Keratinocyte (primary cell): ENCODE measurements around the gene PNKP. TPM values are rescaled to one million over a fixed set of nuclear protein-coding genes. Genes with fewer than 3 reads are reported as not detected.

ENCODE experiments used
- DNase-seq: peaks from one replicate; pipeline ENCODE4 v3.0.0-alpha.2; 2011; ENCODE audit warnings: low read depth, missing footprints, low spot score
- FAIRE-seq: peaks from 2 replicates; lab custom pipeline; 2011; peaks lifted over from hg19 to GRCh38; lab: Jason Lieb, UNC
- H2AFZ ChIP-seq: 2 replicates; pipeline ENCODE4 v1.6.0; 2012; ENCODE audit warnings: low read length, control low read depth, inconsistent platforms; ENCODE audit not compliant: control insufficient read depth
- H3K27ac ChIP-seq: 2 replicates; pipeline ENCODE4 v1.5.1; 2011; ENCODE audit warnings: low read length; ENCODE audit not compliant: control insufficient read depth, insufficient read depth
- H3K27me3 ChIP-seq: 3 replicates; pipeline ENCODE4 v1.6.0; 2011; ENCODE audit warnings: low read length; ENCODE audit not compliant: control insufficient read depth, insufficient read depth; ENCODE audit errors: extremely low read depth
- H3K36me3 ChIP-seq, 2 experiments: 2 replicates in 1 of 2; 3 replicates in 1 of 2; pipeline ENCODE4 v1.5.1; 2011; ENCODE audit warnings: low read length in 2 of 2, mild to moderate bottlenecking in 1 of 2; ENCODE audit not compliant: control insufficient read depth in 2 of 2, insufficient read depth in 2 of 2; ENCODE audit errors: extremely low read depth in 1 of 2
- H3K4me1 ChIP-seq: 3 replicates; pipeline ENCODE4 v1.5.1; 2011; ENCODE audit warnings: low read length; ENCODE audit not compliant: control insufficient read depth, insufficient read depth; ENCODE audit errors: extremely low read depth
- H3K4me2 ChIP-seq: 3 replicates; pipeline ENCODE4 v1.6.0; 2011; ENCODE audit warnings: low read depth, low read length; ENCODE audit not compliant: control insufficient read depth, insufficient read depth; ENCODE audit errors: extremely low read depth
- H3K4me3 ChIP-seq, 3 experiments: fragments of 200-600 bp in 1 of 3; sonication (generic) in 1 of 3; 2 replicates in 2 of 3; 3 replicates in 1 of 3; pipeline ENCODE4 v1.5.1; 2011 to 2016; ENCODE audit warnings: low read length in 3 of 3, mild to moderate bottlenecking in 3 of 3, control low read depth in 2 of 3, inconsistent platforms in 1 of 3, low read depth in 1 of 3, mixed read lengths in 1 of 3, mixed run types in 1 of 3, moderate library complexity in 1 of 3; ENCODE audit not compliant: control insufficient read depth in 2 of 3, insufficient read depth in 2 of 3; ENCODE audit errors: extremely low read depth in 1 of 3
- H3K79me2 ChIP-seq: 2 replicates; pipeline ENCODE4 v1.6.0; 2012; ENCODE audit warnings: low read length; ENCODE audit not compliant: control insufficient read depth, insufficient read depth
- H3K9ac ChIP-seq: 3 replicates; pipeline ENCODE4 v1.6.0; 2011; ENCODE audit warnings: low read length; ENCODE audit not compliant: control insufficient read depth, insufficient read depth; ENCODE audit errors: extremely low read depth
- H3K9me1 ChIP-seq: 3 replicates; pipeline ENCODE4 v1.6.0; 2011; ENCODE audit warnings: low read length; ENCODE audit not compliant: control insufficient read depth, insufficient read depth; ENCODE audit errors: extremely low read depth
- H3K9me3 ChIP-seq: 2 replicates; pipeline ENCODE4 v1.5.1; 2012; ENCODE audit warnings: low read depth, low read length; ENCODE audit not compliant: control insufficient read depth
- H4K20me1 ChIP-seq: 3 replicates; pipeline ENCODE4 v1.6.0; 2011; ENCODE audit warnings: low read length; ENCODE audit not compliant: control insufficient read depth, insufficient read depth; ENCODE audit errors: extremely low read depth
- EZH2 ChIP-seq: IDR thresholded peaks from one replicate; pipeline ENCODE4 v1.6.1; 2012; ENCODE audit warnings: inconsistent platforms, mild to moderate bottlenecking, low read length, moderate library complexity
- dilution Hi-C: fragments of 300-500 bp; cut with MboI; formaldehyde crosslinking; loops from one replicate; pipeline ENCODE4 v1.7.0; 2020; ENCODE audit warnings: low sequenced_read_pairs; ENCODE audit not compliant: extremely low pct_ligation_motif_present
- polyA plus RNA-seq, 5 experiments: library from polyadenylated mRNA; depleted of rRNA in 3 of 5; stranded (reverse) in 3 of 5; stranded (forward) in 1 of 5; unstranded in 1 of 5; fragments of >200 nt; gene quantifications; 1 replicate in 1 of 5; 2 replicates in 3 of 5; 3 replicates in 1 of 5; pipeline versions ENCODE4 v1.2.1 to v1.2.3, GENCODE V29; 2011 to 2012; ENCODE audit warnings: missing spikeins in 2 of 5, low read depth in 1 of 5, low replicate concordance in 1 of 5
- TF ChIP-seq, protein P1 (sequence below), 3 experiments: IDR thresholded peaks in 1 of 3; conservative IDR thresholded peaks in 1 of 3; optimal IDR thresholded peaks in 1 of 3; 2 replicates in 2 of 3; 3 replicates in 1 of 3; pipeline versions ENCODE3 to v1.5.1; 2011; ENCODE audit warnings: low read length in 3 of 3, mild to moderate bottlenecking in 3 of 3, moderate library complexity in 2 of 3, control low read depth in 1 of 3, inconsistent platforms in 1 of 3; ENCODE audit not compliant: insufficient read depth in 2 of 3; ENCODE audit errors: extremely low read depth in 1 of 3

Gene PNKP
- polyA plus RNA-seq, 1 donor (not counting 4 experiments of a cell fraction or from before 2014, with no cell fraction given), result 19.3 TPM

- H3K9ac ChIP-seq, result no peak overlapping the region
- dilution Hi-C loops, result no loop called here
- no peaks in the 10 kb centered on the region for H3K9me3 ChIP-seq
- H3K36me3 ChIP-seq, result peaks cover 12 to 23% of the 10 kb centered on the region in 2 experiments
- H3K4me2 ChIP-seq, result no peak overlapping the region
- no peaks in the 10 kb centered on the region for H3K9me1 ChIP-seq
- H3K4me3 ChIP-seq, result no peak overlapping the region
- no peaks in the 10 kb centered on the region for H3K79me2 ChIP-seq
- H3K4me1 ChIP-seq, result no peaks in the 10 kb centered on the region
- H4K20me1 ChIP-seq, result peaks cover 6% of the 10 kb centered on the region
- FAIRE-seq (no peak), DNase-seq (no peak)
- TF ChIP-seq, protein P1, sequence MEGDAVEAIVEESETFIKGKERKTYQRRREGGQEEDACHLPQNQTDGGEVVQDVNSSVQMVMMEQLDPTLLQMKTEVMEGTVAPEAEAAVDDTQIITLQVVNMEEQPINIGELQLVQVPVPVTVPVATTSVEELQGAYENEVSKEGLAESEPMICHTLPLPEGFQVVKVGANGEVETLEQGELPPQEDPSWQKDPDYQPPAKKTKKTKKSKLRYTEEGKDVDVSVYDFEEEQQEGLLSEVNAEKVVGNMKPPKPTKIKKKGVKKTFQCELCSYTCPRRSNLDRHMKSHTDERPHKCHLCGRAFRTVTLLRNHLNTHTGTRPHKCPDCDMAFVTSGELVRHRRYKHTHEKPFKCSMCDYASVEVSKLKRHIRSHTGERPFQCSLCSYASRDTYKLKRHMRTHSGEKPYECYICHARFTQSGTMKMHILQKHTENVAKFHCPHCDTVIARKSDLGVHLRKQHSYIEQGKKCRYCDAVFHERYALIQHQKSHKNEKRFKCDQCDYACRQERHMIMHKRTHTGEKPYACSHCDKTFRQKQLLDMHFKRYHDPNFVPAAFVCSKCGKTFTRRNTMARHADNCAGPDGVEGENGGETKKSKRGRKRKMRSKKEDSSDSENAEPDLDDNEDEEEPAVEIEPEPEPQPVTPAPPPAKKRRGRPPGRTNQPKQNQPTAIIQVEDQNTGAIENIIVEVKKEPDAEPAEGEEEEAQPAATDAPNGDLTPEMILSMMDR (optimal IDR thresholded peaks at IDR 0.05 in 1 of 3, IDR thresholded peaks at IDR 0.05 in 1 of 3, conservative IDR thresholded peaks at IDR 0.05 in 1 of 3; ENCODE audit: extremely low read depth in 1 of 3, insufficient read depth in 2 of 3, low read length in 3 of 3), result no peak
- no peak for TF ChIP-seq EZH2
- no peak overlapping the region for H3K27ac ChIP-seq
- H2AFZ ChIP-seq, result no peak overlapping the region
- no peaks in the 10 kb centered on the region for H3K27me3 ChIP-seq
These were observed 39.6 kb upstream of the PNKP start for GRCh38 chr19:49906879-49907564.

DNA sequence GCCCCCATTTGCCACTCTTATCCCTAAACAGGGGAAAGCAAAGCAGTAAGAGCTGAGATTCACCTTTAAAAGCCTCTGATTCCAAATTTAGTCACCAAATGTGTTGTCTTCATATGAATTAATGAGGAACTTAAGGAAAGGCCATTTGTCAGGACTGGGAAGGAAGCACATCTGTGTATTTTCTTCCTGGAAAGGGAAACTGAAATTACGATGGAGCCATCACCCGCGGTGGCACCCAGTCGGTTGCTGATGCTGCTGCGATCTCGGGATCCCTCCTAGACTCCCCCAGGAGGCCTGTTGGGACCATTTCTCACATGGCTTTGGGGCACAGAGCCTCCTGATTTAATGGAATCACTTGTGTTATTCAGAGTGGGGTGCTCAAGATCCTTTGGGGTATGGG, 36.8 kb upstream of the PNKP start:
- H2AFZ ChIP-seq, result no peak overlapping the region
- H3K27me3 ChIP-seq, result no peaks in the 10 kb centered on the region
- no peak for TF ChIP-seq EZH2
- TF ChIP-seq, protein P1 (optimal IDR thresholded peaks at IDR 0.05 in 1 of 3, IDR thresholded peaks at IDR 0.05 in 1 of 3, conservative IDR thresholded peaks at IDR 0.05 in 1 of 3; ENCODE audit: extremely low read depth in 1 of 3, insufficient read depth in 2 of 3, low read length in 3 of 3), result no peak
- no peaks in the 10 kb centered on the region for H3K9me3 ChIP-seq
- FAIRE-seq (no peak), DNase-seq (no peak)
- no peaks in the 10 kb centered on the region for H3K9me1 ChIP-seq
- no peaks in the 10 kb centered on the region for H3K79me2 ChIP-seq
- no peaks in the 10 kb centered on the region for H4K20me1 ChIP-seq
- dilution Hi-C loops, result no loop called here
- no peak overlapping the region for H3K4me3 ChIP-seq
- H3K4me2 ChIP-seq, result no peak overlapping the region
- no peak overlapping the region for H3K27ac ChIP-seq
- no peaks in the 10 kb centered on the region for H3K4me1 ChIP-seq
- H3K36me3 ChIP-seq, result peaks cover 10 to 16% of the 10 kb centered on the region in 2 experiments
- no peak overlapping the region for H3K9ac ChIP-seq
